Right cardiac atrium (tissue), 5 donors: ENCODE measurements around the gene ARL5C. TPM values are rescaled to one million over a fixed set of nuclear protein-coding genes. Genes with fewer than 3 reads are reported as not detected.
"Not testable (repeated sequence)": the region's sequence is repeated elsewhere in the genome, so short reads cannot be mapped to it uniquely, and the experiment has no call there.

Experiments
- ATAC-seq, 2 donors: fragments of 200-7000 bp; cut with Tn5 transposase; one replicate each; pipeline versions ENCODE4 v1.8.0 to v1.9.1; 2020; ENCODE audit warnings: moderate library complexity in 2 of 2, mild to moderate bottlenecking in 1 of 2
- DNase-seq, 3 donors: peaks; one replicate each; pipeline ENCODE4 v3.0.0-alpha.2; 2020
- H3K27ac ChIP-seq: one replicate; pipeline ENCODE4 v1.5.1; 2013; ENCODE audit warnings: mild to moderate bottlenecking, low read length, control low read depth, moderate library complexity
- H3K27me3 ChIP-seq: one replicate; pipeline ENCODE4 v1.6.1; 2013; ENCODE audit not compliant: control insufficient read depth, insufficient read depth
- H3K4me1 ChIP-seq: one replicate; pipeline ENCODE4 v1.6.1; 2013; ENCODE audit warnings: low read length; ENCODE audit not compliant: control insufficient read depth, insufficient read depth
- H3K4me3 ChIP-seq: one replicate; pipeline ENCODE4 v1.5.1; 2013; ENCODE audit warnings: low read length, control low read depth
- H3K9me3 ChIP-seq: one replicate; pipeline ENCODE4 v1.6.1; 2013; ENCODE audit warnings: low read length; ENCODE audit not compliant: control insufficient read depth
- WGBS: extraction: QIAGEN DNeasy Blood & Tissue Kit; methylation state at CpG from one replicate; pipeline ENCODE4 v1.1.7; 2013; 5-methylcytosine and 5-hydroxymethylcytosine counted together
- intact Hi-C, 4 donors: fragments of 100-400 bp; cut with DNase I; formaldehyde crosslinking; loops; one replicate each; pipeline versions ENCODE4 v1.11.0 to v1.14.0; 2022 to 2023
- polyA plus RNA-seq: library from polyadenylated mRNA; stranded (reverse); fragments of 200-250 nt; gene quantifications from one replicate; pipeline ENCODE4 v1.2.3, GENCODE V29; 2013
- total RNA-seq, 4 donors: library from RNA; stranded (reverse); fragmentation: NEBNext Ultra II Directional; extraction: Animal tissue kit (Norgen Biotek cat#: 25700); gene quantifications; one replicate each; pipeline ENCODE4 v1.2.1, GENCODE V29; 2021
- donor health status: healthy with polysubstance abuse.
- donor health status: DM: no; HTN: yes; CAD: no.
- donor health status: DM: no; HTN: no; CAD: no.
- donor health status: DM: no; HTN: yes; CAD: no; lungs with severe emphysema.
- donor health status: DM: yes; HTN: yes; CAD: no.

The ARL5C gene
- total and polyA plus RNA-seq, 5 donors, result not detected

DNA sequence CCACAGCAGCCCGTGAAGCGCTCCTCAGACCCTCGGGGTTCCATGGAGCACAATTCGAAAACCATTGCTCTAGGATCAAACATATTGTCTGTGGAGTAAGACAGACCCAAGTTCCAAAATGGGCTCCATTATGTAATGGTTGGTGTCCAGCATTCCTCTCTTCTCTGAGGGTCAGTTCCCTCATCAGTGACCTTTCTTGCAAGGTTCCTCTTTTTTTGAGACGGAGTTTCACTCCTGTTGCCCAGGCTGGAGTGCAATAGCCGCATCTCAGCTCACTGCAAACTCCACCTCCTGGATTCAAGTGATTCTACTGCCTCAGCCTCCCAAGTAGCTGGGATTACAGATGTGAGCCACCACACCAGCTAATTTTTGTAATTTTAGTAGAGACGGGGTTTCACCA, 43.0 kb downstream of the ARL5C start:
- intact Hi-C loops, result no loop called here
- Histone ChIP-seq H3K4me1 (no peaks in the 10 kb centered on the region), H3K27me3 (no peaks in the 10 kb centered on the region), H3K27ac (no peak overlapping the region), H3K4me3 (no peak overlapping the region), H3K9me3 (no peaks in the 10 kb centered on the region)
- 91% methylated on average over 7 of the region's 7 CpGs for WGBS
- ATAC-seq (no peak), DNase-seq (peak in 1 of 3 donors; percentile 25)

DNA sequence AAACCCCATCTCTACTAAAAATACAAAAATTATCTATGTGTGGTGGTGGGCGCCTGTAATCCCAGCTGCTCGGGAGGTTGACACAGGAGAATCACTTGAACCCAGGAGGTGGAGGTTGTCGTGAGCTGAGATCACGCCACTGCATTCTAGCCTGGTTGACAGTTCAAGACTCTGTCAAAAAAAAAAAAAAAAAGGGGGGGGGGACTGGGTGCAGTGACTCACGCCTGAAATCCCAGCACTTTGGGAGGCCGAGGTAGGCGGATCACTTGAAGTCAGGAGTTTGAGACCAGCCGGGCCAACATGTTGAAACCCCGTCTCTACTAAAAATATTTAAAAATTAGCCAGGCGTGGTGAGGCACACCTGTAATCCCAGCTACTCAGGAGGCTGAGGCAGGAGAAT, 44.0 kb downstream of the ARL5C start:
- peak in 1 of 3 donors; percentile 1 for DNase-seq
- H3K27ac ChIP-seq, ATAC-seq, H3K4me3 ChIP-seq, H3K4me1 ChIP-seq, H3K9me3 ChIP-seq, intact Hi-C loops, H3K27me3 ChIP-seq: not testable (repeated sequence)
- WGBS, result 95% methylated on average over 10 of the region's 10 CpGs

DNA sequence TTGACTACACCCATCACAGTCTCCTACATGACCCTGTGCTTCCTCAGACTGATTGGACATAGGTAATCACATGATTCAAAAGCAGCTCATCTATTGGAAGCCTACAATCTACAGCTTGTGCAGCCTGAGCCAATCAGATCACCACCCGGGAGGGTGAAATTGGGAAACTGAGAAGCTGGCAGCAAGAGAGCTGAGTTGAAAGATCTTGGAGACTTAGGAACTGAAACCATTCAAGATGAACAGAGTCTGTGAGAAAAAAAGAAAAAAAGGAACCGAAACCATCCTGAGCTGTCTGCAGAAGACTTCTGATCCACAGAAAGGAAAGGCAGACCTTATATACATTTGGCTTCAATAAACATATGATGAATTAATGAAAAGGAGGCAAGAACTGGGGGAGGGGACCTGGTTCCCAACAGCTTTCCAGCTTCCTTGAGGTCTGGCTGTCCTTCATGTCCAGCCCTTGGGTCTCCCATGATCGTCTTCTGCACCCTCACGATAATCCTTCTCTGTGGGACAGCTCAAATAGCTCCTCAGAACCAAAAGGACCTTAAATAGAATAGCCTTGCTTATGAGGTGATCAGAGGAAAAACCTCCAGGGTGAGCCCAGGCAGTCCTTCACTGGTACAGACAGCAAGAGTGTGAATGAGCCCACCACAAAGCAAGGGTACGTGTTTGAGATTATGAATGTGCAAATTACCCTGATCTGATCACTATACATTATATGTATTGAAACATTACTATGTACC, 47.1 kb downstream of the ARL5C start:
- Histone ChIP-seq H3K27ac (no peak overlapping the region), H3K27me3 (no peaks in the 10 kb centered on the region), H3K4me3 (no peak overlapping the region), H3K4me1 (no peaks in the 10 kb centered on the region), H3K9me3 (no peaks in the 10 kb centered on the region)
- WGBS, result 92% methylated on average over 5 of the region's 5 CpGs
- intact Hi-C loops, result no loop called here
- DNase-seq (peak in 1 of 3 donors; percentile 47), ATAC-seq (no peak)

DNA sequence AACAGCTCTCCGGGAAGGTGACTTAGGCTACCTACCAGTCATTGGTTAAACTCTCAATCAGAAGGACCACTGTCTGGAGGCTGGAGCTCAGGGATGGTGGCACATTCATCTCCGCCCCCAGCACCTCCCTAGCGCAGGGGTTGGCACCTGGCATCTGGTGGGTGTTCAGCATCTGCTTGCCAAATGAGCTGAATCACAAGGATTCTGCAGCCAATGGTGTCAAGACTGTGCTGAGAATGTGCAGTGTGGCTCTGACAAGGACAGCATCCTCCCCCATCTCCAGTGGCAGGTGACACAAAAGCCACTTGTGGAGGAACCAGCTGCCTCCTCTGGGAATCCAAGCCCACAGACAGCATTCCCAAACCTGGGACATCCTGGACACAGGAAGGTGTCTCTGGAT, 49.7 kb downstream of the ARL5C start:
- no peak overlapping the region for H3K4me3 ChIP-seq
- WGBS, result 61% methylated on average over 3 of the region's 3 CpGs
- H3K27me3 ChIP-seq, result no peaks in the 10 kb centered on the region
- intact Hi-C loops, result no loop called here
- no peaks in the 10 kb centered on the region for H3K9me3 ChIP-seq
- DNase-seq (peak in 1 of 3 donors; percentile 22), ATAC-seq (no peak)
- no peak overlapping the region for H3K27ac ChIP-seq
- no peaks in the 10 kb centered on the region for H3K4me1 ChIP-seq

DNA sequence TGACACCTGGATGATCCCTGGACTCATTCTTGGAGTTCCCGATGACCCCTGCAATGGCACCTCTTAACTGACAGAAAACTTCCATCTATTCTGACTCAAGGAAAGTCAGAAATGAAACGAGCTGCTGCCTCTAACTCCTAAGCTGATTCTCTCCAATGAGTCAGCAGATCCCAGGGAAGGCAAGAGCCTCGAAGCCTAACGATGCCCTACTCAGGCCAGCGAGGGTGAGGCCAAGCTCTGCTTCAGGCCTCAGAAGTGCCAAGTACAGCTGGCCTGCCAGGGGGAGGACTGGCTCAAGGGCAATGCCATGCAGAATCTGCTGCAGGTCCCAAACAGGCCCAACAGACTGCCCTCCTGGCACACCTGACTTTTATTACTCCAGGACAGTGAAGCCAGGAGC, 50.8 kb downstream of the ARL5C start:
- intact Hi-C loops, result no loop called here
- Histone ChIP-seq H3K27ac (no peak overlapping the region), H3K9me3 (no peaks in the 10 kb centered on the region), H3K4me1 (no peaks in the 10 kb centered on the region), H3K27me3 (no peaks in the 10 kb centered on the region), H3K4me3 (no peak overlapping the region)
- ATAC-seq, result no peak
- DNase-seq, result peak in 2 of 3 donors; percentile 47 to 56
- WGBS, result 57% methylated on average over 5 of the region's 5 CpGs

DNA sequence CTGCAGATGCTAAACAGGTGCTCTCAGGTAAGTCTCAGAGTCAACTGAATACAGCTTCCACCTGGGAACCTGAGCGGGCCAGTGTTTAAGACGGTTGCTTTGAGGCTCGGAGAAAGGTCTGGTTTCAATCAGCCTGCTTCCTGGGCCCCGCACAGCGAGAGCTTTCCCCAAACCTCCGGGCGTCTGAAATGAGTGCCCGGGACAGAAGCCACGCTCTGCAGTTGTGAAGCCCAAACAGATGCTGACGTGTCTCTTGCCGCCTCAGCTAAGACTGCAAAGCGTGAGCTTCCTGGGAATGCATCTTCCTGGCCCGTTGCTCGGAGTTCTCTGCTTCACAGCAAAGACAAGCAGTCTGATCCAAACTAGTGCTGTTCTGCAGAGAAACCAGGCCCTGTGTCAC, 51.2 kb downstream of the ARL5C start:
- Histone ChIP-seq H3K4me1 (no peaks in the 10 kb centered on the region), H3K27me3 (no peaks in the 10 kb centered on the region), H3K9me3 (no peaks in the 10 kb centered on the region), H3K27ac (no peak overlapping the region), H3K4me3 (no peak overlapping the region)
- intact Hi-C loops, result no loop called here
- DNase-seq (peak in 2 of 3 donors; percentile 37 to 48), ATAC-seq (no peak)
- WGBS, result 65% methylated on average over 14 of the region's 14 CpGs

DNA sequence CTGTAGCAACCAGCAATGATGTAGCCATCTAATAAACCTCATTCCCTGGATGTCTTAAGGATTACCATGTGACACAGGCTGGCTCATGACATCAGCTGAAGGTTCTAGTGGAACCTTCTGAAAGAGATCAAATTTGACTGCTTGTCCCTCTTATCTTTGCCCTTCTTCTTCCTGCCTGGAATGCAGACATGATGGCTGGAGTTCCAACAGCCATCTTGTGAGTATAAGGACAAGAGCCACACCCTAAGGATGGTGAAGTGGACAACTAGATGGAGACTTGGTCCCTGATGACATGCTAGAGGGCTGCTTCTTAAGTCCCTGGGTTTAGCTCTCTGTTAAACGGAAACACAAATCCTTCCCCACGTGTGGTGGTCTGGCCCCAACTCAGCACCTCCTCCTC, 52.1 kb downstream of the ARL5C start:
- no peak for DNase-seq
- ATAC-seq, result no peak
- Histone ChIP-seq H3K9me3 (no peaks in the 10 kb centered on the region), H3K27me3 (no peaks in the 10 kb centered on the region), H3K4me3 (no peak overlapping the region), H3K27ac (no peak overlapping the region), H3K4me1 (no peaks in the 10 kb centered on the region)
- 91% methylated on average over 2 of the region's 2 CpGs for WGBS
- intact Hi-C loops, result no loop called here

DNA sequence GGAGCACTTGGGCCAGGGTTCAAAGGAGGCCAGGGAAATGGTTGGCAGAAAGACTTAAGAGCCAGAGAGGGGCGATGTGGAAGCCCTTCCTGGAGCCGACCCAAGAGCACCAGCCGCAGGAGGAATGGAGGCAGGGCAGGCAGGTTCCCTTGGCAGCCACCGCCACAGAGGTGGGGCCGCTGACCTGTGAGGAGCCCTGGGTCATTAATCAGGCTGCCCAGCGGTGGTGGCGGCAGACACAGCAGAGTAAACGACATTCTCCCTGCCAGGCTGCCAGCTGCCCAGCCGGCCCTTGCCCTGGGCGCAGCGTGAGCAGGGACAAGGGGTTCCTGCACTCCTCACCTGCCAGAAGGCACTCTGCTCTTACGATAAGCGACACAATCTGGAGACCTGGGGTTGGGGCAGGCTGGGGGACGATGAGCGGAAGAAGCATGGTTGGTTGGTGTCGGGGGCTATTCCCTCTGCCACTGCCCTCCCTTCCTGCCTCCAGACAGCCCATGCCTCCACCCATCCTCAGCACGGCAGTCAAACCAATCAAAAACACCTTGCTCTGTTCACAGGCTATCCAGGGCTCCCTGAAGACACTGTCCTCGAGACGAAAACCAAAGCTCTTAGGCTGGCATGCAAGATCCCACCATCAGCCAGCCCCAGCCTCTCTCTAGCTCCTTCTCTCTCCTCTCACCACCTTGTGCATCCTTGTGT, 55.4 kb downstream of the ARL5C start:
- 55% methylated on average over 19 of the region's 19 CpGs for WGBS
- H3K4me1 ChIP-seq, result no peaks in the 10 kb centered on the region
- peak in 1 of 2 donors; percentile 9 for ATAC-seq
- H3K27ac ChIP-seq, result no peak overlapping the region
- no peak overlapping the region for H3K4me3 ChIP-seq
- H3K9me3 ChIP-seq, result no peaks in the 10 kb centered on the region
- H3K27me3 ChIP-seq, result no peaks in the 10 kb centered on the region
- peak in 1 of 3 donors; percentile 31 for DNase-seq
- intact Hi-C loops, result no loop called here

DNA sequence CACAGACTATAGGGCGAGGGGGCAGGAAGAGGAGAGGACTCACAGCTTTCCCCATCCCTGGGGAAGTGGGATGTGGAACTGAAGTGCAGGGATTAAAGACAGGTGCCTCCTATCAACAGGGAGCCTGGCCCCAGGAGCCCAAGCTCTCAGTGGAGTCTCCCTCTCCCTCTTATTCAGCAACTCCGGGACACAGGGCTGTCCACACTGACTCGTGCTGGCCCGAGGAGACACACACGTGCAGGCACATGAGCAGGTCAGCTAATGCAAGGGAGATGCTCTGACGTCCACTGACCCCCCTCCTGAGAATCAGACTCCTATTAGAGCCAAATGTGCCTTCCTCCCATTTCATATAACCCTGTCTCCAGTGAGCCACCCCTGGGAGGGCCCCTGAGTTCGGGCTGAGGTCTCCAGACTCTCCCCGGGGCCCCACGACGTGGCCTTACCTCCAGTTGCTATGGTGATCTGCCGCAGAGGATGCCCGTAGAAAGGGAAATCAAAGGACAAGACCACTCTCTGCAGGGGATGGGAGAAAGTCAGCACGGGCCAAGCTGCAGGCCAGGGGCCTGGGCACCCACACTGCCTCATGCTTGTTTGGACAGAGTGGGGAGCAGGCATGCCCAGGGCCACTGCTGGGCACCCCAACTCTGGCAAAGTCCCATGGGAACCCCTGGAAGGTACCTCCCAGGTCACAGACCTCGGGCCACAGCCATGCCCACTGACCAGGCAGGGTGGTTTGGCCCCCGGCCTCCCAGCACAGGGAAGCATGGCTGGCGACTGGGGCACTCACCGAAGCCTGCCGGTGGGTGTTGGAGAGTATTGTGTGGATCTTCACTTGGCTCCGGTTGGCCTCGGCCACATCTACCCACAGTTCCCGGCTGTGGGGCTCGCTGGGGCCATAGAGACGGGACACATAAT, 57.2 kb downstream of the ARL5C start:
- DNase-seq (peak in 1 of 3 donors; percentile 43), ATAC-seq (peak in 1 of 2 donors; percentile 51)
- Histone ChIP-seq H3K27me3 (no peaks in the 10 kb centered on the region), H3K9me3 (no peaks in the 10 kb centered on the region), H3K4me3 (no peak overlapping the region), H3K4me1 (no peaks in the 10 kb centered on the region), H3K27ac (no peak overlapping the region)
- intact Hi-C loops, result no loop called here
- WGBS, result 82% methylated on average over 23 of the region's 23 CpGs

DNA sequence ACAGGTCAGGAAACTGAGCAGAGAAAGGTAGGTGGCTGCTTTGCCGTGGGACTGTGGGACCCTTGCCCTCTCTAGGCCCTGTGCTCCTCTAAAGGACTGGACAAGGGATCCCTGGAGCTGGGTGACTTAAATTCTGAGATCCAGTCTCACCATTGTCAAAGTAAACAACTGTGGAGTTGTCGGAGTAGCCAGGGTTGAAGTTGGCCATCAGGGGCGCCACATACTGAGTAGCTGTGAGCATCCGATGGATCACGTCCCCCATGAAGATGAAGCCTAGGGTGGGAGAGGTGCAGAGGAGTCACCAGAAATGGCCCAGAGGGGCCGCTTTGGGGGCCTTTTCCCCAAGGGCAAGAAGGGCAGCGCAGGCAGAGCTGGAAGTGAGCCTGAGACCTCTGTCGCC, 58.0 kb downstream of the ARL5C start:
- Histone ChIP-seq H3K27ac (no peak overlapping the region), H3K9me3 (no peaks in the 10 kb centered on the region), H3K4me3 (no peak overlapping the region), H3K4me1 (no peaks in the 10 kb centered on the region), H3K27me3 (no peaks in the 10 kb centered on the region)
- ATAC-seq, result no peak
- intact Hi-C loops, result no loop called here
- 87% methylated on average over 8 of the region's 8 CpGs for WGBS
- peak in 1 of 3 donors; percentile 18 for DNase-seq

DNA sequence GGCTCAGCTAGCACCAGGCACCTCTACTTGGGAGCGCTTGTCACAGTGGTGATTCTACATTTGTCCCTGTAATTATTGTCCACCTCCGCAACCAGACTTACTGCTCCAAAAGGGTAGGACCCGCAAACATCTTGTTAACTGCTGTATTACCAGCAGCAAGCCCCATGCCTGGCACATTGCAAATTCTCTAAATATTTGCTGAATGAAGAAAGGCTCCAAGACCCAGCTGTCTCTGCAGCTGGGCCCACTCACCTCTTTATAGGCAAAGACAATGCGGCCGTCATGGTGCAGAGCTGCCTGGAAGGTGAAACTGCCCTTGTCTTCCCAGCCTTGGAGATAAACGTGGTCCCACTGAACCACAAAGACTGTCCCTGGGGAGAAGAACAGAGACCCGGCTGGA, 58.8 kb downstream of the ARL5C start:
- Histone ChIP-seq H3K27me3 (no peaks in the 10 kb centered on the region), H3K4me3 (no peak overlapping the region), H3K27ac (no peak overlapping the region), H3K4me1 (no peaks in the 10 kb centered on the region), H3K9me3 (no peaks in the 10 kb centered on the region)
- intact Hi-C loops, result no loop called here
- DNase-seq (peak in 1 of 3 donors; percentile 1), ATAC-seq (no peak)
- WGBS, result 89% methylated on average over 7 of the region's 7 CpGs
